Measurements from ENCODE around the gene MLLT3. TPM values are rescaled to one million over a fixed set of nuclear protein-coding genes. Genes with fewer than 3 reads are reported as not detected.

The MLLT3 gene
- total and polyA plus RNA-seq, 4 donors, result 3.6 to 16.5 (median 6.6) TPM

- Histone ChIP-seq H3K9me3 (ENCODE audit: control insufficient read depth, low read length) (no peaks in the 10 kb centered on the region), H3K27ac (ENCODE audit: low read depth in 1 of 2, low read length in 2 of 2) (no peak overlapping the region), H3K4me3 (ENCODE audit: low read length in 2 of 2) (no peak overlapping the region), H3K27me3 (ENCODE audit: control insufficient read depth in 1 of 2, insufficient read depth in 2 of 2, low read length in 1 of 2) (no peaks in the 10 kb centered on the region), H3K36me3 (ENCODE audit: control insufficient read depth in 1 of 2, insufficient read depth in 2 of 2, low read length in 1 of 2) (no peaks in the 10 kb centered on the region), H3K4me1 (ENCODE audit: control insufficient read depth in 1 of 2, insufficient read depth in 2 of 2, low read length in 2 of 2) (no peaks in the 10 kb centered on the region)
- WGBS, 2 donors, result 97 to 99% methylated on average over 4 of the region's 4 CpGs
- DNase-seq (no peak), ATAC-seq (ENCODE audit: low FRiP score) (no peak)
- intact Hi-C loops (cut with DNase I), result no loop called here
Measured at GRCh38 chr9:20532584-20532983, 89.7 kb downstream of the MLLT3 start.

- 67 to 71% methylated on average over 2 of the region's 2 CpGs for WGBS, 2 donors
- ATAC-seq (ENCODE audit: low FRiP score), result no peak
- Histone ChIP-seq H3K9me3 (ENCODE audit: control insufficient read depth, low read length) (no peaks in the 10 kb centered on the region), H3K27me3 (ENCODE audit: control insufficient read depth in 1 of 2, insufficient read depth in 2 of 2, low read length in 1 of 2) (no peaks in the 10 kb centered on the region), H3K4me3 (ENCODE audit: low read length in 2 of 2) (no peak overlapping the region), H3K27ac (ENCODE audit: low read depth in 1 of 2, low read length in 2 of 2) (no peak overlapping the region), H3K4me1 (ENCODE audit: control insufficient read depth in 1 of 2, insufficient read depth in 2 of 2, low read length in 2 of 2) (no peaks in the 10 kb centered on the region), H3K36me3 (ENCODE audit: control insufficient read depth in 1 of 2, insufficient read depth in 2 of 2, low read length in 1 of 2) (no peaks in the 10 kb centered on the region)
- intact Hi-C loops (cut with DNase I), result no loop called here
- DNase-seq, result no peak
Measured at GRCh38 chr9:20529837-20530236, 92.5 kb downstream of the MLLT3 start.

- Histone ChIP-seq H3K4me3 (ENCODE audit: low read length in 2 of 2) (no peak overlapping the region), H3K9me3 (ENCODE audit: control insufficient read depth, low read length) (no peaks in the 10 kb centered on the region), H3K4me1 (ENCODE audit: control insufficient read depth in 1 of 2, insufficient read depth in 2 of 2, low read length in 2 of 2) (no peaks in the 10 kb centered on the region), H3K36me3 (ENCODE audit: control insufficient read depth in 1 of 2, insufficient read depth in 2 of 2, low read length in 1 of 2) (no peaks in the 10 kb centered on the region), H3K27me3 (ENCODE audit: control insufficient read depth in 1 of 2, insufficient read depth in 2 of 2, low read length in 1 of 2) (no peaks in the 10 kb centered on the region), H3K27ac (ENCODE audit: low read depth in 1 of 2, low read length in 2 of 2) (no peak overlapping the region)
- intact Hi-C loops (cut with DNase I), result no loop called here
- ATAC-seq (ENCODE audit: low FRiP score), result no peak
- DNase-seq, result no peak
- WGBS, 2 donors, result 92 to 94% methylated on average over 5 of the region's 5 CpGs
Measured at GRCh38 chr9:20528253-20528652, 94.0 kb downstream of the MLLT3 start.

DNA sequence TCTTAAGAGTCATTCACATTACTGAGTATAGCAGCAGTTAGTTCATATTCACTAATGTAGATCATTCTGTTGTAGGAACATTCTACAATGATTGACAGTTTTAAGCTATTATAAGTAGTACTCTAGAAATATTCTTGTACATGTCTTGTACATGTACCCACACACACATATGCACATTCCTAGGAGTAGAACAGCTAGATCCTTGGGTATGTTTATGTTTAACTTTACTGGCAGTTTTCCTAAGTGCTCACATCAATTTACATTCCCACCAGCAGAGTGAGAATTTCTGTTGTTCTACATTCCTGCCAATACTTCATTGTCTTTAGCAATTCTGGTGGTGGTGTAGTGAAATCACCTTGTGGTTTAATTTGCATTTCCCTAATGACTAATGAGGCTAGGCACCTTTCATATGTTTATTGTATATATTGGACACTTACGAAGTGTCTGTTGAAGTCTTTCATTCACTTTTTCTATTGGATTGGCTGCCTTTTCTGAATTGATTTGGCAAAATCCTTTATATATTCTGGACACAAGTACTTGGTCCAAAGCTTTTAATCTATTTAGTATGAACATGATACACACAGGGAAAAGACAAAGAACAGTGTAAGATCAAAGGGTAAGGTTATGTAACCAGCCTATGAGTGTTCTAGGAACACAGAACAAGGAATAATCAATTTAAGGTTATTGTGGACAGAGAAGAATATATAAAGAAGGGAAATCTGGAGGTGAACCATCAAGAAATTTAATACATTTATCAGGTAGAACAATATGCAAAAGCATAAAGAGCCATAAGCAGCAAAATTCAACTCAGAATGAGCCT, 95.6 kb downstream of the MLLT3 start:
- Histone ChIP-seq H3K4me1 (ENCODE audit: control insufficient read depth in 1 of 2, insufficient read depth in 2 of 2, low read length in 2 of 2) (no peaks in the 10 kb centered on the region), H3K27me3 (ENCODE audit: control insufficient read depth in 1 of 2, insufficient read depth in 2 of 2, low read length in 1 of 2) (no peaks in the 10 kb centered on the region), H3K9me3 (ENCODE audit: control insufficient read depth, low read length) (no peaks in the 10 kb centered on the region), H3K27ac (ENCODE audit: low read depth in 1 of 2, low read length in 2 of 2) (no peak overlapping the region), H3K36me3 (ENCODE audit: control insufficient read depth in 1 of 2, insufficient read depth in 2 of 2, low read length in 1 of 2) (no peaks in the 10 kb centered on the region), H3K4me3 (ENCODE audit: low read length in 2 of 2) (no peak overlapping the region)
- ATAC-seq (ENCODE audit: low FRiP score), result no peak
- DNase-seq, result no peak
- 97% methylated on average over 1 of the region's 1 CpG for WGBS, 2 donors
- intact Hi-C loops (cut with DNase I), result no loop called here

DNA sequence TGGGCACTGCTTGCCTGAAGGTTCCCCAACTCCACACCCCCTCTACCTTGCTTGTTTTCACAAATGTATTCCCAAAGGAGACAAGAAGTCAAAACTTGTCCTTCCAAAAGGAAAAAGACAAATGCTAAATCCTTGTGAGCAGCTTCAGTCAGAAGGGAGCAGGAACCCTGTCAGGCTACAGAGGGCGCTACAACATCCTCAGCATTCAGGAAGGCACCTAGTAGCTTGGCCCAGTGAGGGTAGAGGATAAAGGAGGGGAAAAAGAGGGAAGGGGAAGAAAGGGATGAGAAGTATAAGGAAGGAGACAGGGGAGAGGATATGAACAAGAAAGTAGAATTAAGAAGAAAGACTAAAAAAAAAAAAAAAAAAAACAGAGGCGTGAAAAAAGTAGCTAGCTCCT, 97.5 kb downstream of the MLLT3 start:
- Histone ChIP-seq H3K27me3 (ENCODE audit: control insufficient read depth in 1 of 2, insufficient read depth in 2 of 2, low read length in 1 of 2) (no peaks in the 10 kb centered on the region), H3K9me3 (ENCODE audit: control insufficient read depth, low read length) (no peaks in the 10 kb centered on the region), H3K27ac (ENCODE audit: low read depth in 1 of 2, low read length in 2 of 2) (no peak overlapping the region), H3K36me3 (ENCODE audit: control insufficient read depth in 1 of 2, insufficient read depth in 2 of 2, low read length in 1 of 2) (no peaks in the 10 kb centered on the region), H3K4me3 (ENCODE audit: low read length in 2 of 2) (no peak overlapping the region), H3K4me1 (ENCODE audit: control insufficient read depth in 1 of 2, insufficient read depth in 2 of 2, low read length in 2 of 2) (peaks cover 0 to 1% of the 10 kb centered on the region in 2 donors)
- intact Hi-C loops (cut with DNase I), result no loop called here
- ATAC-seq (ENCODE audit: low FRiP score), result no peak
- no peak for DNase-seq
- 78 to 83% methylated on average over 2 of the region's 2 CpGs for WGBS, 2 donors

GRCh38 chr9:20518737-20519136, 103.6 kb downstream of the MLLT3 start:
- WGBS, 2 donors, result 86 to 95% methylated on average over 1 of the region's 1 CpG
- ATAC-seq (ENCODE audit: low FRiP score), result no peak
- Histone ChIP-seq H3K27ac (ENCODE audit: low read depth in 1 of 2, low read length in 2 of 2) (no peak overlapping the region), H3K4me1 (ENCODE audit: control insufficient read depth in 1 of 2, insufficient read depth in 2 of 2, low read length in 2 of 2) (peaks cover 0 to 1% of the 10 kb centered on the region in 2 donors), H3K9me3 (ENCODE audit: control insufficient read depth, low read length) (no peaks in the 10 kb centered on the region), H3K27me3 (ENCODE audit: control insufficient read depth in 1 of 2, insufficient read depth in 2 of 2, low read length in 1 of 2) (no peaks in the 10 kb centered on the region), H3K36me3 (ENCODE audit: control insufficient read depth in 1 of 2, insufficient read depth in 2 of 2, low read length in 1 of 2) (no peaks in the 10 kb centered on the region), H3K4me3 (ENCODE audit: low read length in 2 of 2) (no peak overlapping the region)
- intact Hi-C loops (cut with DNase I), result no loop called here
- DNase-seq, result no peak

GRCh38 chr9:20513126-20513913, 109.0 kb downstream of the MLLT3 start:
- Histone ChIP-seq H3K36me3 (ENCODE audit: control insufficient read depth in 1 of 2, insufficient read depth in 2 of 2, low read length in 1 of 2) (no peaks in the 10 kb centered on the region), H3K27ac (ENCODE audit: low read depth in 1 of 2, low read length in 2 of 2) (no peak overlapping the region), H3K4me1 (ENCODE audit: control insufficient read depth in 1 of 2, insufficient read depth in 2 of 2, low read length in 2 of 2) (peaks cover 0 to 10% of the 10 kb centered on the region in 2 donors), H3K4me3 (ENCODE audit: low read length in 2 of 2) (no peak overlapping the region), H3K9me3 (ENCODE audit: control insufficient read depth, low read length) (no peaks in the 10 kb centered on the region), H3K27me3 (ENCODE audit: control insufficient read depth in 1 of 2, insufficient read depth in 2 of 2, low read length in 1 of 2) (no peaks in the 10 kb centered on the region)
- 94% methylated on average over 11 of the region's 11 CpGs for WGBS, 2 donors
- intact Hi-C loops (cut with DNase I), result no loop called here
- ATAC-seq (ENCODE audit: low FRiP score), result no peak
- DNase-seq, result no peak

DNA sequence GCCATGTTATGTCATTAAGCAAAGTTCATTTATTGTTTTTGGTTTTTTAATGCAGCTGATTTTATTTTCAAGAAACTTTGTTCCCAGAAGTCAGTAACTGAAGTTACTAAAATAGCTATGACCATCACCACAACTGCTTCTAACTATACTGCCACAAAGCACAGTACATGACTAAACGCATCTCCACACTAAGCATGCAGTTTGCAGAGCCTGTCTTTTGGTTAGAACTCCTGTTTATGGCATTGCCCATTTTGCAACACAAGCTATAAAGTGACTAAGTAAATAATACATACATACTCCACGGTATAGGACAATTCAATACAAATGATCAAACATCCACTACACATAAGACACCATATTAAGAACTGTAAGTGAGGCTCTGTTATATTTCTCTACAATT, 109.7 kb downstream of the MLLT3 start:
- Histone ChIP-seq H3K27ac (ENCODE audit: low read depth in 1 of 2, low read length in 2 of 2) (no peak overlapping the region), H3K4me1 (ENCODE audit: control insufficient read depth in 1 of 2, insufficient read depth in 2 of 2, low read length in 2 of 2) (peaks cover 0 to 10% of the 10 kb centered on the region in 2 donors), H3K27me3 (ENCODE audit: control insufficient read depth in 1 of 2, insufficient read depth in 2 of 2, low read length in 1 of 2) (no peaks in the 10 kb centered on the region), H3K9me3 (ENCODE audit: control insufficient read depth, low read length) (no peaks in the 10 kb centered on the region), H3K4me3 (ENCODE audit: low read length in 2 of 2) (no peak overlapping the region), H3K36me3 (ENCODE audit: control insufficient read depth in 1 of 2, insufficient read depth in 2 of 2, low read length in 1 of 2) (no peaks in the 10 kb centered on the region)
- ATAC-seq (ENCODE audit: low FRiP score), result no peak
- intact Hi-C loops (cut with DNase I), result no loop called here
- WGBS, 2 donors, result 51 to 68% methylated on average over 2 of the region's 2 CpGs
- no peak for DNase-seq

GRCh38 chr9:20512106-20512505, 110.2 kb downstream of the MLLT3 start:
- no peak for DNase-seq
- no peak for ATAC-seq (ENCODE audit: low FRiP score)
- Histone ChIP-seq H3K4me1 (ENCODE audit: control insufficient read depth in 1 of 2, insufficient read depth in 2 of 2, low read length in 2 of 2) (peaks cover 0 to 10% of the 10 kb centered on the region in 2 donors), H3K4me3 (ENCODE audit: low read length in 2 of 2) (no peak overlapping the region), H3K36me3 (ENCODE audit: control insufficient read depth in 1 of 2, insufficient read depth in 2 of 2, low read length in 1 of 2) (no peaks in the 10 kb centered on the region), H3K27me3 (ENCODE audit: control insufficient read depth in 1 of 2, insufficient read depth in 2 of 2, low read length in 1 of 2) (no peaks in the 10 kb centered on the region), H3K9me3 (ENCODE audit: control insufficient read depth, low read length) (no peaks in the 10 kb centered on the region), H3K27ac (ENCODE audit: low read depth in 1 of 2, low read length in 2 of 2) (no peak overlapping the region)
- intact Hi-C loops (cut with DNase I), result no loop called here
- 32 to 33% methylated on average over 2 of the region's 2 CpGs for WGBS, 2 donors
